Measurements from ENCODE around the gene NOD1.

- TF ChIP-seq, protein P1, sequence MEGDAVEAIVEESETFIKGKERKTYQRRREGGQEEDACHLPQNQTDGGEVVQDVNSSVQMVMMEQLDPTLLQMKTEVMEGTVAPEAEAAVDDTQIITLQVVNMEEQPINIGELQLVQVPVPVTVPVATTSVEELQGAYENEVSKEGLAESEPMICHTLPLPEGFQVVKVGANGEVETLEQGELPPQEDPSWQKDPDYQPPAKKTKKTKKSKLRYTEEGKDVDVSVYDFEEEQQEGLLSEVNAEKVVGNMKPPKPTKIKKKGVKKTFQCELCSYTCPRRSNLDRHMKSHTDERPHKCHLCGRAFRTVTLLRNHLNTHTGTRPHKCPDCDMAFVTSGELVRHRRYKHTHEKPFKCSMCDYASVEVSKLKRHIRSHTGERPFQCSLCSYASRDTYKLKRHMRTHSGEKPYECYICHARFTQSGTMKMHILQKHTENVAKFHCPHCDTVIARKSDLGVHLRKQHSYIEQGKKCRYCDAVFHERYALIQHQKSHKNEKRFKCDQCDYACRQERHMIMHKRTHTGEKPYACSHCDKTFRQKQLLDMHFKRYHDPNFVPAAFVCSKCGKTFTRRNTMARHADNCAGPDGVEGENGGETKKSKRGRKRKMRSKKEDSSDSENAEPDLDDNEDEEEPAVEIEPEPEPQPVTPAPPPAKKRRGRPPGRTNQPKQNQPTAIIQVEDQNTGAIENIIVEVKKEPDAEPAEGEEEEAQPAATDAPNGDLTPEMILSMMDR (IDR thresholded peaks at IDR 0.05): no peak
- no peak for TF ChIP-seq POLR2A (IDR thresholded peaks at IDR 0.05)
- no peak for TF ChIP-seq EP300 (IDR thresholded peaks at IDR 0.05)
Observed at GRCh38 chr7:30452280-30452930, 26.2 kb downstream of the NOD1 start.

Measured in tibial nerve (tissue), 4 donors.